Fibroblast of mammary gland (primary cell): ENCODE data around the gene CDC14B.
A peak's percentile ranks its signal among the peaks of the same experiment; 100 is the strongest.

ENCODE experiments used
- DNase-seq: peaks from one replicate; pipeline ENCODE4 v3.0.0-alpha.2; 2010; ENCODE audit warnings: low read depth
- H3K4me3 ChIP-seq: 2 replicates; pipeline ENCODE4 v1.5.1; 2011; ENCODE audit warnings: low read depth, mild to moderate bottlenecking, low read length, moderate library complexity; ENCODE audit not compliant: control insufficient read depth
- TF ChIP-seq, protein P1 (sequence below): conservative IDR thresholded peaks from 2 replicates; pipeline ENCODE4 v1.5.1; 2011; ENCODE audit warnings: low read depth, low read length, inconsistent platforms; ENCODE audit not compliant: control insufficient read depth, insufficient read depth

The CDC14B gene

DNA sequence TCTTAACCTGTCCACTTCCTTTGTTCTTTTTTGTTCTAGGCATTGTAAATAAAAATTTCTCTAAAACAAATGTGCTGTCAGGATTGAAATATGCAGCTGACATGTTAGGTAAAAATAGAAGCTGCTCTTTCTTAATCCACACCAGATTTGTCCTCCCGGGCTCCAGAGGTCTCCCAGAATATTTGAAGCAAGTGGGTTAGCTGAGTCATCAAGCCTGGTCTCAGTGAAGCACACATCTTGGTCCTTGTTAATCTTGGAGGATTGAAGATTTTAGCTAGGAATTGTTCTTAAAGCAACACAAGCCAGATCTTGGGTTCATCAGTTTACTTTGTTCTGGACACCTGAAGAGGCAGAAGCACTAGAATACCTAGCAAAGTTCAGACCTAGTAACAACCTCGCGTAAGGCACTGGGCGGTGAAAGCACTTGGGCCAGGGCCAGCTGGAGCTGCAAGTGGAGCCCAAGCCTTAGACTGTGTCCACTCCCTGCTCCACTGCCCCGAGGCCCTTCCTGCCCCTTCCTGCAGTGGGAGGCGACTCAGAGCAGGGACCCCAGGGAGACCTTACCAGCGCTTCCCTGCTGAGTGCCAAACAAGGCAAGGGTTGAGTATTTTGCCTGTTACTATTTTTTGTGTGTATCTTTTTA is 133.1 kb downstream of the CDC14B start:
- no peak overlapping the region for H3K4me3 ChIP-seq
- peak; percentile 91 for DNase-seq
- TF ChIP-seq, protein P1, sequence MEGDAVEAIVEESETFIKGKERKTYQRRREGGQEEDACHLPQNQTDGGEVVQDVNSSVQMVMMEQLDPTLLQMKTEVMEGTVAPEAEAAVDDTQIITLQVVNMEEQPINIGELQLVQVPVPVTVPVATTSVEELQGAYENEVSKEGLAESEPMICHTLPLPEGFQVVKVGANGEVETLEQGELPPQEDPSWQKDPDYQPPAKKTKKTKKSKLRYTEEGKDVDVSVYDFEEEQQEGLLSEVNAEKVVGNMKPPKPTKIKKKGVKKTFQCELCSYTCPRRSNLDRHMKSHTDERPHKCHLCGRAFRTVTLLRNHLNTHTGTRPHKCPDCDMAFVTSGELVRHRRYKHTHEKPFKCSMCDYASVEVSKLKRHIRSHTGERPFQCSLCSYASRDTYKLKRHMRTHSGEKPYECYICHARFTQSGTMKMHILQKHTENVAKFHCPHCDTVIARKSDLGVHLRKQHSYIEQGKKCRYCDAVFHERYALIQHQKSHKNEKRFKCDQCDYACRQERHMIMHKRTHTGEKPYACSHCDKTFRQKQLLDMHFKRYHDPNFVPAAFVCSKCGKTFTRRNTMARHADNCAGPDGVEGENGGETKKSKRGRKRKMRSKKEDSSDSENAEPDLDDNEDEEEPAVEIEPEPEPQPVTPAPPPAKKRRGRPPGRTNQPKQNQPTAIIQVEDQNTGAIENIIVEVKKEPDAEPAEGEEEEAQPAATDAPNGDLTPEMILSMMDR = no peak

DNA sequence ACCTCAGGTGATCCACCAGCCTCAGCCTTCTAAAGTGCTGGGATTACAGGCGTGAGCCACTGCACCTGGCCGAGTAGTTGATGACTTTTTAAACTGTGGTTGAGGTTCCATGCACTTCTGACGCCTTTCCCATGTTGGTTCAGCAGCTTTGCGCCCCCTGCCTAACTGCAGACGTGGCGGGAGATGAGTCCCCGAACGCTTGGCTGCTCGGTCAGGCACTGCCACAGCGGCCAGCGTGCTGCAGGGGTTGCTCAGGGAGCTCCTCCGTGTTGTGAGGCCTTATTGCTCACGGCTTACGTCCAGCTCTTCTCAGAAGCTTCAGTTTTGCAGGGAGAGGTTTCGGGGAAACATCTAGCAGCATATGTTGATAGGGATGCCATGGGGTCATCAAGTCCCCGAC is 134.4 kb downstream of the CDC14B start:
- DNase-seq = no peak
- TF ChIP-seq, protein P1 = no peak
- no peak overlapping the region for H3K4me3 ChIP-seq

DNA sequence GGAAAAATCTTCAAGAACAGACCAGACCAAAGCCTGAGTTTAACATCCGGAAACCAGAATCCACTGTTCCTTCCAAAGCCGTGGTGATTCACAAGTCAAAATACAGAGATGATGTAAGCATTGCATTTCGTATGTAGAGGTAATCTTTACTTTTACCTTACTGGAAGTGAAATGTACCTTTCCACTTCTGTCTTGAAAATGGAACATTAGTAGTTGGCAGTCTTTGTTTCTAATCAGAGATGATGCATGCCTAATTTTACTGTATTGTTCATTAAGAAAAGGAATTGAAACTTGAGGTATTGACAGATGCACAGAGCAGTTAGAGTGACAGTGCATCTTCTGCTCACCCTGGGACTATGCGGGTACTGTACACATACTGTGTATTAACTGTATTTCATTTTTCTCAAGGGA is 135.1 kb downstream of the CDC14B start:
- DNase-seq = no peak
- no peak overlapping the region for H3K4me3 ChIP-seq
- TF ChIP-seq, protein P1 = no peak

DNA sequence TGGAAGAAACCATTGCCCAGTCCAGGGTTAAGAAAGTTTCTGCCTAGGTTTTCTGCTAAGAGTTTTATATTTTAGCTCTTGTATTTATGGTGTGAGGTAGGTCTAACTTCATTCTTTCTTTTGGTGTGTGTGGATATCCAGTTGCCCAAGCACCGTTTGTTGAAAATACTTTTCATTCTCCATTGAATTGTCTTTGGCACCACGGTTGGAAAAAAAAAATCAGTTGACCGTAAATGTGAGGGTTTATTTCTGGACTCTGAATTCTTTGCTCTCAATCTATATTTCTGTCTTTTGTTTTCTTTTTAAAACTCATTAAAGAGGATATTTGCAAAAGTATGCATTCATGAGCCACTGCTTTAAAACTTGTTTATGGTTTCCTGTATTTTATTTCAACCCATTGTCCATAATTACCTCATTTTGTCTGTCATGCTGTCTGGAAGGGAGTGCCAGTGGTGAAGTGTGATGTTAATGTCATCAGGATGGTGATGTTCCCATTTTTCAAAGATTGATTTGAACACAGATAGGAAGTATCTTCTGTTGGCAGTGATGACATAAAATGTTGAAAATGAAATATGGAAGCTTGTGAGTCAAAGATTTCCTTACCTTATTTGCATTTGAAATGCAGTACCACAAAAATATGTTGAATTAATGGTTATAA is 135.8 kb downstream of the CDC14B start:
- DNase-seq = no peak
- H3K4me3 ChIP-seq = no peak overlapping the region
- TF ChIP-seq, protein P1 = no peak

DNA sequence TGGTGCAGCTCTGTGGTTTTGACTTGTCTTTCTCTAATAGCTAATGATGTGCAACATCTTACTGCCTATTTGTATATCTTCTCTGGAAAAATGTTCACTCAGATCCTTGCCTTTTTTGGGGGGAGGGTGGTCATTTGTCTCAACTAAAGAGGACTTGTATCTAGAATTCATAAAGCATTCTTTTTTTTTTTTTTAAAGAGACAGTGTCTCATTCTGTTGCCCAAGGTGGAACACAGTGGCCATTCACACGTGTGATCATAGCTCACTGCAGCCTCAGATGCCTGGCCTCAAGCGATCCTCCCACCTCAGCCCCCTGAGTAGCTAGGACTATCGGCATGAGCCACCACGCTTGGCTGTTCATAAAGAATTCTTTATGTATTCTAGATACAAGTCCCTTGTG is 136.4 kb downstream of the CDC14B start:
- TF ChIP-seq, protein P1 = no peak
- DNase-seq = no peak
- H3K4me3 ChIP-seq = no peak overlapping the region

DNA sequence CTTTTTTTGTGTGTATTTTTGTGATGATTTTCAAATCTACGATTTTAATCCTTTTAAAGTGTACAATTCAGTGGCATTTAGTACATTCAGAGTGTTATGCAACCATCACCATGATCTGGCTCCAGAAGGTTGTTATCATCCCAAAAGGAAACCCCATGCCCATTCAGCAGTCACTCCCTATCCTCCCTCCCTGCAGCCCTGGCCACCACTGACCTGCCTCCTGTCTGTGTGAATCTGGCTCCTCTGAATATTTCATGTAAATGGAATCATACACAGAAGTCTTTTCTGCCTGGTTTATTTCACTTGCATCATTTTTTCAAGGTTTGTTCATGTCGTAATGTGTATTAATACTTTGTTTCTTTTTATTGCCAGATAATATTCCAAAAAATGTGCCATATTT is 137.2 kb downstream of the CDC14B start:
- H3K4me3 ChIP-seq = no peak overlapping the region
- TF ChIP-seq, protein P1 = no peak
- DNase-seq = no peak
